IPS-NIHi7 (cell line): ENCODE measurements around the gene PEBP1.

Experiments used
- DNase-seq: peaks from one replicate; pipeline ENCODE4 v3.0.0; 2012; ENCODE audit warnings: mixed read lengths; ENCODE audit errors: extremely low spot score

PEBP1 gene

GRCh38 chr12:118136559-118137003, 657 bp downstream of the PEBP1 start:
- peak; percentile 53 for DNase-seq

GRCh38 chr12:118137148-118137678, 1.3 kb downstream of the PEBP1 start:
- DNase-seq = no peak

- DNase-seq = no peak
Measured at GRCh38 chr12:118140825-118141224, 4.9 kb downstream of the PEBP1 start.

GRCh38 chr12:118144499-118144898, 8.6 kb downstream of the PEBP1 start:
- no peak for DNase-seq

- no peak for DNase-seq
Measured at GRCh38 chr12:118145113-118145797, 9.3 kb downstream of the PEBP1 start.

- DNase-seq = no peak
Measured at GRCh38 chr12:118145798-118146156, 9.9 kb downstream of the PEBP1 start.

- no peak for DNase-seq
Measured at GRCh38 chr12:118148287-118148686, 12.4 kb downstream of the PEBP1 start.

GRCh38 chr12:118150625-118151024, 14.7 kb downstream of the PEBP1 start:
- DNase-seq = no peak

GRCh38 chr12:118151755-118152154, 15.8 kb downstream of the PEBP1 start:
- no peak for DNase-seq

GRCh38 chr12:118160536-118160935, 24.6 kb downstream of the PEBP1 start:
- DNase-seq = no peak

- DNase-seq = peak; percentile 69
Measured at GRCh38 chr12:118164798-118165486, 29.0 kb downstream of the PEBP1 start.

- no peak for DNase-seq
Measured at GRCh38 chr12:118166946-118167345, 31.0 kb downstream of the PEBP1 start.

- DNase-seq = no peak
Measured at GRCh38 chr12:118175823-118176447, 40.0 kb downstream of the PEBP1 start.

- DNase-seq = no peak
Measured at GRCh38 chr12:118183155-118183554, 47.2 kb downstream of the PEBP1 start.

- no peak for DNase-seq
Measured at GRCh38 chr12:118183711-118184110, 47.8 kb downstream of the PEBP1 start.

- no peak for DNase-seq
Measured at GRCh38 chr12:118185602-118186397, 49.9 kb downstream of the PEBP1 start.

GRCh38 chr12:118187751-118188435, 52.0 kb downstream of the PEBP1 start:
- DNase-seq = no peak

- DNase-seq = no peak
Measured at GRCh38 chr12:118188690-118189371, 52.9 kb downstream of the PEBP1 start.

- peak; percentile 54 for DNase-seq
Measured at GRCh38 chr12:118189741-118190191, 53.8 kb downstream of the PEBP1 start.

GRCh38 chr12:118190266-118190665, 54.3 kb downstream of the PEBP1 start:
- DNase-seq = no peak

GRCh38 chr12:118193477-118193876, 57.6 kb downstream of the PEBP1 start:
- DNase-seq = no peak
